Pulmonary artery endothelial cell (primary cell): Measurements from ENCODE around the gene SMAD4. TPM values are rescaled to one million over a fixed set of nuclear protein-coding genes. Genes with fewer than 3 reads are reported as not detected.
A peak's percentile ranks its signal among the peaks of the same experiment; 100 is the strongest.
"Not testable (repeated sequence)": the region's sequence is repeated elsewhere in the genome, so short reads cannot be mapped to it uniquely, and the experiment has no call there.

Experiments
- DNase-seq: peaks from one replicate; pipeline ENCODE4 v3.0.0-alpha.2; 2011; ENCODE audit warnings: low read depth, low spot score
- total RNA-seq: library from RNA; depleted of rRNA; stranded (reverse); fragments of >200 nt; gene quantifications from 2 replicates; pipeline ENCODE4 v1.2.3, GENCODE V29; 2014

SMAD4 gene
- total RNA-seq = 80.6 and 123 TPM in 2 replicates

GRCh38 chr18:51029694-51030536 is at the start of gene SMAD4:
TSS of gene SMAD4 (plus strand) at chr18:51030213. CDS start at chr18:51047047, 16,834 bp downstream.
- DNase-seq = peak; percentile 84

GRCh38 chr18:50981381-50981780 is 48.6 kb upstream of the SMAD4 start:
- no peak for DNase-seq

GRCh38 chr18:50982086-50982801 is 47.8 kb upstream of the SMAD4 start:
- DNase-seq = no peak

GRCh38 chr18:50982802-50983179 is 47.2 kb upstream of the SMAD4 start:
- DNase-seq = no peak

- no peak for DNase-seq
These were observed 43.5 kb upstream of the SMAD4 start for GRCh38 chr18:50986360-50987087.

- no peak for DNase-seq
These were observed 42.8 kb upstream of the SMAD4 start for GRCh38 chr18:50987261-50987660.

GRCh38 chr18:50989711-50990110 is 40.3 kb upstream of the SMAD4 start:
- DNase-seq = no peak

GRCh38 chr18:50992351-50992762 is 37.7 kb upstream of the SMAD4 start:
- no peak for DNase-seq

GRCh38 chr18:50994031-50994430 is 36.0 kb upstream of the SMAD4 start:
- DNase-seq = no peak

- DNase-seq = not testable (repeated sequence)
These were observed 26.8 kb upstream of the SMAD4 start for GRCh38 chr18:51003174-51003573.

GRCh38 chr18:51006061-51006818 is 23.8 kb upstream of the SMAD4 start:
- no peak for DNase-seq

- no peak for DNase-seq
These were observed 22.8 kb upstream of the SMAD4 start for GRCh38 chr18:51006948-51007789.

GRCh38 chr18:51007790-51008139 is 22.2 kb upstream of the SMAD4 start:
- no peak for DNase-seq

GRCh38 chr18:51009072-51009471 is 20.9 kb upstream of the SMAD4 start:
- DNase-seq = no peak

- no peak for DNase-seq
These were observed 19.8 kb upstream of the SMAD4 start for GRCh38 chr18:51010218-51010617.

GRCh38 chr18:51011709-51012108 is 18.3 kb upstream of the SMAD4 start:
- no peak for DNase-seq

GRCh38 chr18:51012441-51012840 is 17.6 kb upstream of the SMAD4 start:
- DNase-seq = no peak

GRCh38 chr18:51013259-51013658 is 16.8 kb upstream of the SMAD4 start:
- no peak for DNase-seq

GRCh38 chr18:51017140-51017879 is 12.7 kb upstream of the SMAD4 start:
- DNase-seq = no peak

GRCh38 chr18:51020536-51020935 is 9.5 kb upstream of the SMAD4 start:
- no peak for DNase-seq
